ENCODE measurements around the gene FSTL3. TPM values are rescaled to one million over a fixed set of nuclear protein-coding genes. Genes with fewer than 3 reads are reported as not detected.
A peak's percentile ranks its signal among the peaks of the same experiment; 100 is the strongest.

Gene FSTL3
- total RNA-seq, 1 experiment from 2014 or later, result 6.8 TPM

DNA sequence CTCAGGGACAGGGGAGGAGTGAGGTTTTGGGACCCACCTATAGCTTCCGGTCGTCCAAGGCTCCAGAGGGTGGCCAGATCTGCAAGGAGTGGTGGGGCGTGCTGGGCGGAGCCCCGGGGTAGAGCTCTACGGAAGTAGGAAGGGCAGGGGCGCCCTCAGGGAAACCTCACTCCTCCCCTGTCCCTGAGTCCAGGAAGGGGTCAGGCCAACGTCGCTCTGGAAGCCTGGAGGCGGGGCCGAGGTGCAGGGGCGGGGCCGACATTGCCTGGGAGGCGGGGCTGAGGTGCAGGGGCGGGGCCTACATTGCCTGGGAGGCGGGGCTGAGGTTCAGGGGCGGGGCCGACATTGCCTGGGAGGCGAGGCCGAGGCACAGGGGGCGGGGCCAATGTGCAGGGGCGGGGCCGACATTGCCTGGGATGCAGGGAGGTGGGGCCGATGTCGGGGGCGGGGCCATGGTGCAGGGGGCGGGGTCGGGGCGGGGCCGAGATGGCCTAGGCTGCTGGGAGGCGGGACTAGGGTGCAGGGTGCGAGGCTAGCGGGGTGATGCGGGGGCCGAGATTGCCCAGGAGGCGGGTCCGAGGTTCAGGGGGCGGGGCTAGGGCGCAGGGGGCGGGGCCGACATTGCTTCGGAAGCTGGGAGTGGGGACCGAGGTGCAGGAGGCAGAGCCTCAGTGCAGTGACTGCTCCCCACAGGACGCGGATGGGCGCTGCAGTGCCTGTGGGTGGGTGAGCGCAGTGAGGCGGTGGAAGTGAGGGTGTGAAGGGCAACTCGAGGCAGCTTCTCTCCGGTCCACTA, 27.7 kb downstream of the FSTL3 start:
- no peak overlapping the region for H2BK20ac ChIP-seq (ENCODE audit: low read depth, low read length, poor library complexity, severe bottlenecking)
- Mint-ChIP-seq H3K4me3 (peak overlapping the region; percentile 66 to 73), H3K36me3 (ENCODE audit: insufficient read depth in 1 of 3, low read depth in 3 of 3) (peaks cover 0 to 5% (median 3%) of the 10 kb centered on the region in 3 experiments; a peak in 3 of 7 replicates), H3K9me3 (peaks cover 8 to 9% of the 10 kb centered on the region in 2 experiments), H3K4me1 (peaks cover 3 to 7% of the 10 kb centered on the region in 2 experiments; a peak in 3 of 4 replicates), H3K27me3 (ENCODE audit: low read depth) (peaks cover 19% of the 10 kb centered on the region), H3K27ac (peak overlapping the region; percentile 63 to 90 (median 80); a peak in 4 of 7 replicates)
- no peak overlapping the region for H3K4ac ChIP-seq (ENCODE audit: low read depth, low read length)
- no peaks in the 10 kb centered on the region for H3K23me2 ChIP-seq (ENCODE audit: insufficient read length, low read depth, low read length, poor library complexity, severe bottlenecking)
- no peak overlapping the region for H3K14ac ChIP-seq (ENCODE audit: insufficient read depth, low read length)
- H3T11ph ChIP-seq (ENCODE audit: low read length), result no peak overlapping the region
- no peak overlapping the region for H3K27ac ChIP-seq (ENCODE audit: insufficient read length, low read depth, low read length)
- H4K91ac ChIP-seq (ENCODE audit: insufficient read length, low read depth, low read length), result no peak overlapping the region
- peak overlapping the region; percentile 35 for H3K4me2 ChIP-seq (ENCODE audit: insufficient read depth, insufficient read length, low read length)
- TF ChIP-seq CTCF (conservative IDR thresholded peaks at IDR 0.05), result no peak
- no peak overlapping the region for H2AK5ac ChIP-seq (ENCODE audit: insufficient read length, low read length)
- no peaks in the 10 kb centered on the region for H3K79me2 ChIP-seq (ENCODE audit: insufficient read depth, low read length)
- H2BK15ac ChIP-seq (ENCODE audit: low read depth, low read length), result no peak overlapping the region
- H3K23ac ChIP-seq (ENCODE audit: insufficient read length, low read depth, low read length), result no peak overlapping the region
- H4K8ac ChIP-seq (replicated peaks; ENCODE audit: insufficient read length, low read depth, low read length), result no peak overlapping the region
- no peak overlapping the region for H2BK120ac ChIP-seq (ENCODE audit: low read depth, low read length, poor library complexity, severe bottlenecking)
- DNase-seq, result peak; percentile 97
- H3K18ac ChIP-seq (ENCODE audit: insufficient read length, low read depth, low read length), result peak overlapping the region; percentile 28
- H4K20me1 ChIP-seq (ENCODE audit: control insufficient read depth, insufficient read depth, insufficient read length), result no peaks in the 10 kb centered on the region
- H2AFZ ChIP-seq (ENCODE audit: low read length), result no peak overlapping the region
- no peaks in the 10 kb centered on the region; the same call in 1 of the 2 replicates for H3K4me1 ChIP-seq (ENCODE audit: insufficient read depth, low read length)
- H2BK5ac ChIP-seq (ENCODE audit: insufficient read length, low read length), result no peak overlapping the region
- no peaks in the 10 kb centered on the region for H3K9me3 ChIP-seq (ENCODE audit: control insufficient read depth, low read depth, low read length)
- H4K5ac ChIP-seq (ENCODE audit: insufficient read length, low read depth, low read length), result no peak overlapping the region
- no peak overlapping the region for H2BK12ac ChIP-seq (ENCODE audit: insufficient read length, low read depth, low read length)
- H3K79me1 ChIP-seq (ENCODE audit: insufficient read depth, low read depth, low read length, poor library complexity, severe bottlenecking), result no peaks in the 10 kb centered on the region
- H3K27me3 ChIP-seq (ENCODE audit: insufficient read depth, low read length), result no peaks in the 10 kb centered on the region
- no CpG with 5 or more reads among the region's 50 CpGs for WGBS (ENCODE audit: extremely low coverage, insufficient read length, low lambda C conversion rate)
- H3K56ac ChIP-seq (ENCODE audit: insufficient read length, low read depth, low read length), result no peak overlapping the region
- H3K9ac ChIP-seq (ENCODE audit: extremely low read depth, insufficient read length, low read length), result no peak overlapping the region

Data from H9 (cell line).